Measurements from ENCODE around the gene ZNF429. TPM values are rescaled to one million over a fixed set of nuclear protein-coding genes. Genes with fewer than 3 reads are reported as not detected.

The ZNF429 gene
- total RNA-seq, 1 experiment from 2014 or later: 8.3 TPM

GRCh38 chr19:21593934-21594820, 88.8 kb downstream of the ZNF429 start:
- TF ChIP-seq CTCF (IDR thresholded peaks at IDR 0.05) (no peak), REST (IDR thresholded peaks at IDR 0.05; ENCODE audit: insufficient read depth in 1 of 2, low read depth in 2 of 2, low read length in 1 of 2) (no peak), TCF7L2 (IDR thresholded peaks at IDR 0.05; ENCODE audit: low read depth, low read length) (no peak), POLR2AphosphoS5 (IDR thresholded peaks at IDR 0.05; ENCODE audit: low read depth, low read length) (no peak), SIN3A (IDR thresholded peaks at IDR 0.05; ENCODE audit: borderline replicate concordance, insufficient read depth, low read depth, low read length) (no peak)
- Histone ChIP-seq H3K27me3 (ENCODE audit: control insufficient read depth, insufficient read depth, low read length) (no peaks in the 10 kb centered on the region), H3K36me3 (ENCODE audit: control insufficient read depth, insufficient read depth, low read length) (no peaks in the 10 kb centered on the region), H3K4me3 (ENCODE audit: low read depth in 2 of 2, low read length in 2 of 2) (no peak overlapping the region), H3K27ac (ENCODE audit: low read length) (no peak overlapping the region), H3K4me1 (ENCODE audit: control insufficient read depth, insufficient read depth, low read length) (no peaks in the 10 kb centered on the region), H3K9me3 (ENCODE audit: control insufficient read depth, insufficient read depth, low read depth, low read length) (no peaks in the 10 kb centered on the region)
- BruUV-seq (replicated peaks): no TSS peak
- ATAC-seq: no peak
- intact Hi-C loops (cut with micrococcal nuclease; ENCODE audit: unreplicated experiment) (no loop called here), in situ Hi-C loops (cut with HindIII; ENCODE audit: low pct_unique_long_range_greater_than_20kb, low sequenced_read_pairs) (no loop called here)
- CTCF ChIA-PET: no interaction called here
- no peak for DNase-seq (ENCODE audit: low read depth, low spot score)
- POLR2A ChIA-PET: no interaction called here

GRCh38 chr19:21595185-21595584, 89.8 kb downstream of the ZNF429 start:
- intact Hi-C loops (cut with micrococcal nuclease; ENCODE audit: unreplicated experiment): no loop called here
- no peak for TF ChIP-seq CTCF (IDR thresholded peaks at IDR 0.05)
- Histone ChIP-seq H3K9me3 (ENCODE audit: control insufficient read depth, insufficient read depth, low read depth, low read length) (no peaks in the 10 kb centered on the region), H3K27me3 (ENCODE audit: control insufficient read depth, insufficient read depth, low read length) (no peaks in the 10 kb centered on the region), H3K4me1 (ENCODE audit: control insufficient read depth, insufficient read depth, low read length) (no peaks in the 10 kb centered on the region), H3K4me3 (ENCODE audit: low read depth in 2 of 2, low read length in 2 of 2) (no peak overlapping the region), H3K27ac (ENCODE audit: low read length) (no peak overlapping the region), H3K36me3 (ENCODE audit: control insufficient read depth, insufficient read depth, low read length) (no peaks in the 10 kb centered on the region)
- BruUV-seq (replicated peaks): no TSS peak
- DNase-seq (ENCODE audit: low read depth, low spot score) (no peak), ATAC-seq (no peak)
- CTCF ChIA-PET: no interaction called here
- in situ Hi-C loops (cut with HindIII; ENCODE audit: low pct_unique_long_range_greater_than_20kb, low sequenced_read_pairs): no loop called here
- POLR2A ChIA-PET: no interaction called here

All from Panc1 (cell line).